Middle frontal gyrus (tissue), 1 donor: ENCODE data around the gene MYH10.

Experiments used
- DNase-seq: peaks from one replicate; pipeline ENCODE4 v3.0.0-alpha.2; 2015; ENCODE audit warnings: low spot score; ENCODE audit errors: extremely low spot score

The MYH10 gene

GRCh38 chr17:8649157-8650118 lies 18.9 kb upstream of the MYH10 start:
- no peak for DNase-seq

GRCh38 chr17:8647956-8648355 lies 17.4 kb upstream of the MYH10 start:
- no peak for DNase-seq

GRCh38 chr17:8647202-8647601 lies 16.7 kb upstream of the MYH10 start:
- no peak for DNase-seq

GRCh38 chr17:8644507-8644902 lies 14.0 kb upstream of the MYH10 start:
- no peak for DNase-seq

- DNase-seq = no peak
Observed at GRCh38 chr17:8643855-8644506, 13.5 kb upstream of the MYH10 start.

GRCh38 chr17:8639709-8640108 lies 9.2 kb upstream of the MYH10 start:
- no peak for DNase-seq

GRCh38 chr17:8632061-8632460 lies 1.5 kb upstream of the MYH10 start:
- DNase-seq = no peak

GRCh38 chr17:8631554-8631877 lies 991 bp upstream of the MYH10 start:
- DNase-seq = no peak

GRCh38 chr17:8630802-8631553 lies 453 bp upstream of the MYH10 start:
- peak; percentile 98 for DNase-seq

GRCh38 chr17:8629371-8630226 lies 926 bp downstream of the MYH10 start:
- DNase-seq = no peak

GRCh38 chr17:8628609-8629169 lies 1.8 kb downstream of the MYH10 start:
- no peak for DNase-seq

GRCh38 chr17:8628172-8628571 lies 2.4 kb downstream of the MYH10 start:
- DNase-seq = no peak

GRCh38 chr17:8623591-8623990 lies 6.9 kb downstream of the MYH10 start:
- DNase-seq = no peak

GRCh38 chr17:8622191-8622590 lies 8.3 kb downstream of the MYH10 start:
- DNase-seq = no peak

- no peak for DNase-seq
Observed at GRCh38 chr17:8621585-8621984, 8.9 kb downstream of the MYH10 start.

- no peak for DNase-seq
Observed at GRCh38 chr17:8619294-8619693, 11.2 kb downstream of the MYH10 start.

- no peak for DNase-seq
Observed at GRCh38 chr17:8618825-8619224, 11.7 kb downstream of the MYH10 start.

- DNase-seq = no peak
Observed at GRCh38 chr17:8614988-8615387, 15.5 kb downstream of the MYH10 start.

- DNase-seq = no peak
Observed at GRCh38 chr17:8611619-8612298, 18.8 kb downstream of the MYH10 start.

GRCh38 chr17:8611137-8611536 lies 19.4 kb downstream of the MYH10 start:
- no peak for DNase-seq
